Activated CD4-positive, alpha-beta T cell treated with anti-CD3 and anti-CD28 coated beads for 24 hours (primary cell): Measurements from ENCODE around the gene TNIP1.
A peak's percentile ranks its signal among the peaks of the same experiment; 100 is the strongest.

Source experiments
- DNase-seq, 2 donors: peaks; one replicate each; pipeline ENCODE4 v3.0.0-alpha.2; 2020; ENCODE audit warnings: low read depth in 2 of 2

Gene TNIP1

DNA sequence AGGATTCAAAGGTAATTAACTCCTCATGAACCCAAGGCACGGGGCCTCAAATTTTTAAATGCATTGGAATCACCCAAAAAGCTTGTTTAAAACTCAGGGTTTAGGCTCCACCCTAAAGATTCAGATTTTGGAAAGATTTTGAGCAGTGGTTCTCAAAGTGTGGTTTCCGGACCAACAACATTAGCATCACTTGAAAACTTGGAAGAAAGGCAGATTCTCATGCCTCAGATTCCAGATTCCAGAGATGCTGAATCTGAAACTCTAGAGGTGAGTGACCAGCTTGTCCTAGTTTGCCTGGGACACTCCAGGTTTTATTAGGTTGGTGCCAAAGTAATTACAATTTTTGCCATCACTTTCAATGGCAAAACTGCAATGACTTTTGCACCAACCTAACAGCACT lies 24.7 kb upstream of the TNIP1 start:
- no peak for DNase-seq

DNA sequence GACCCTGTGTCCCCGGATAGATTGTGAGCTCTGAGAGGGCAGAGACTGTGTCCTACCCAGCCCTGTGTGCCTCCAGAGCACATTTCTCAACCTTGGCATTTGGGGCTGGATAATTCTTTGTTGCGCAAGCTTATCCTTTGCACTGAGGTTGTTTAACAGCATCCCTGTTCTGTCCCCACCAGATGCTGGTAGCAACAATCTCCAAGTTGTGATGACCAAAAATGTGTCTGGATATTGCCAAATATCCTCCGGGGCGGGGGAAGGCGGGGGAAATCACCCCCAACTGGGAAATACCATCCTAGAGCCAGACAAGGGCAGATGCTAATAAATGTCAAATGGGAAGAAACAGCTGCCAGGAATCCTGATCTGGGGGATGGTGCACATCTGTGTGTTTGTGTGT lies 24.0 kb upstream of the TNIP1 start:
- DNase-seq: no peak

DNA sequence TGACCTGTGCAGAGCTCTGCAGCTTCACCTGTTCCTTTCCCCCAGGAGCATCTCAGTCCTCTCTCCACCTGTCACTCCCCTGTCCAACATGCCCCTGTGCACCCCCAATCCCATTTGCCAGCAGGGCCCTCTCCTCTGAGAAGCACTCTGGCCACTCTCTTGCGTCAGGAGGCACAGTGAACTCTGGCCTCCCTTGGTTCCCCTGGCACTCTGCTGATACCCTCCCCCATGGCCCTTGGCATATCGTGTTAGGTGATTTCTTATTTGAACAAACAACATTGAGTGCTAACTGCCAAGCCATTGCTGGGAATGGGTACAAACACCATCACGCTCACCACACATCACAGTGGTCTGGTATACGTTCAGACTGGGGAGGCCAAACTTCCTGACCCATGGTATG lies 20.9 kb upstream of the TNIP1 start:
- no peak for DNase-seq

DNA sequence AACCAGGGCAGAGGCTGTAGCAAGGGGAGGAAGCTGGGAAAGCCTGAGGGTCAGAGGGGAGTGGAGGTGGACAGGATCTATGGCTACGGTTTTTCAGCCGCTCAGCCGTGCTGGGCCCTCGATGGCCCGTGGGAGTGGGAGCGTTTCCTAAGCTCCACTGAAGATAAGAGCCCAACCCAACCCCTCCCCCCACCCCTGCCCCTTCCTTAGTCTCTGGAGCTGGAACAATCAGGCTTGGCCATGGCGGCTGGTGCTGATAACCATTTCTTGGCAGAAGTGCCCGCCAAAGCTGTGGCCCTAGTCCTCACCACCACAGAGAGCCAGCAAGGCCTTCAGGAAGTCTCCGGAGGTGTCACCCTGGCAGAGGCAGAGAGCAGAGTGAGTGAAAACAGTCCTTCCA lies 20.3 kb upstream of the TNIP1 start:
- DNase-seq: no peak

DNA sequence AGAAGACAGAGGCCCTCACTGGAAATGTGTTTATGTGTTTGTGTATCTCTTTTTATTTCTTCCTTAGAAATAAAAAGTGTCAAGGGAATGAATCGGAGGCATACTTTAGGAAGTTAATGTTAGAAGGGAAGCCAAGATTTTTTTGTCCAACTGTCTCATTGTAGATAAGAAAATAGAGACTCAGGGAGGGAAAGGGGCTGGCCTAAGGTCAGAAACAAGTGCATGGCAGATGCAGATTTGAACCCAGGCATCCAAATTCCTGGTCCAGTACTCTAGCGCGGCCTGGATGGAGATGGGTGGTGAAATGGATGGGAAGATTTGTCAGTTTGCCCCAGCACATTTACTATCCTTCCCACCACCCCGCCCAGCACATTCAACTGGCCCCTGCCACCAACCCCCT lies 19.8 kb upstream of the TNIP1 start:
- no peak for DNase-seq

DNA sequence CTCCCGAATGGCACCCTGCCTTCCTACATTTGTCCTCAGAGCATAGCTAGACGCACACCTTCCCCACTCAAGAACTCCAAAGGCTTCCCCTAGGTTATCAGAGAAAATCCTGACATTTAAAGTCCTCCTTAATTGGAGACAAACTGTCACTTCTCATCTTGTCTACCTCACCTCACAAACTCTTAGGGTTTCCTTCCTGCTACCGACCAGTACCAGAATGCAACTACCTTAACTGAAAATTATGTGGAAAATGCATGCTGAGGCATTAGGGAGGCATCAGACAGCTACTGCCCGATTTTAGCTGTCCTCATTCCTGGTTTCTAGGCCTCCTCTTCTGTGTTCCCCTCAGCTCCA lies 17.9 kb upstream of the TNIP1 start:
- DNase-seq: no peak

DNA sequence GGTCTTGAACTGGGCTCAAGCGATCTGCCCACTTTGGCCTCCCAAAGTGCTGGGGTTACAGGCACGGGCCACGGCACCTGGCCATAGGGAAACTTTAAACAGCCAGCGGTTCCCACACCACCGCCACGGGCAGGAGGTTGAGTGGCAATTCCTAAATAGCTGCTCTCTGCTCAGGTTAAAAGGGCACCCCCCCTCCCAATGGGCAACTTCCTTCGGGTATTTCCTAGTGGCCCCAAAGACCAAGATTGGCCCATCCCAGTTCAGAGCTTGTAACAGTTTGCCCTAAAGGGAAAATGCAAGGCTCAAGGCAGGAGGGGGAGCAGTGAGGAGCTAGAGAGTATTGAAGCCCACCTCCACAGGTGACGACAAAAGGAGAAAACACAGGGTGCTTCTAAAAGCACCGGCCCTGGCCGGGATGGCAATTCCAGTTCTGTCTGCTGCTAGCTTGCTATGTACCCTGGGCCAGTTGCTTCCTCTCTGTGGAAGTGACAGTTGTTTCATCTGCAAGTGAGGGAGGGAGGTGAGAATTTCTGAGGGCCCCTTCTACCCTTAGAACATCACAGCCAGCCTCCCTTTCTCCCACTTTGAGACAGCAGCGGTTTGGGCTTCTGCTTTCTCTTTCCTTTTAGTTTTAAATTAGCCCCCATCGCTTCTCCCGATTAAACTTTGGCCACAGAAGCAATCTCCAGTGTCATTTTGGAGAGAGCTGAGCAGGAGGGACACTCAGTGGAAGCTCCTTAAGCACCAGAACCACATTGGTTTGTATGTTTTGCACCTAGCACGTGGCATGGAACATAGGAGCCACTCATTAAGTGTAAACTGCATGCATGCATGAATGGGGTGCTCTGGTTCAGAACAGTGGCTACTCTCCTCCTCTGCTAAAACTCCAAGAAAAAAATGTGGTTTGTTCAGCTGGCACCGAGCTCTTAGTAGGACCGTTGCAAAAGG lies 17.3 kb upstream of the TNIP1 start:
- DNase-seq: peak in 1 of 2 donors; percentile 35

DNA sequence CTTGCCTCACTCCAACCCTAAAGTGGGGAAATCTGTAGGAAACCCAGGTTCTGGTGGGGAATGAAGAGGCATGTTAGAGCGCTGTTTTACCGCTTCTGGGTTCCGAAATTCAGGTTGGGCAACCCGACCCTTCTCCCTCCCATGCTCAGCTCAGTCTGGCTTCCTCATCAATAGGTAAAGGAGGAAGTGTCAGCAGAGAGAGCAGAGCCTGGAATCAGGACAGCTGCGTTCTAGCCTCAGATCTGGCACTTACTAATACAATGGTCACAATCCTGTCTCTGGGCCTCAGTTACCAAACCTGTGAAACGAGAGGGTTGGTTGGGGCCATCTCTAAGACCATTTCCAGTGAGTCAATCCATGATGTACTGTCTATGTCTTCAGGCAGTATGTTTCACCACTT lies 16.2 kb upstream of the TNIP1 start:
- DNase-seq: no peak

DNA sequence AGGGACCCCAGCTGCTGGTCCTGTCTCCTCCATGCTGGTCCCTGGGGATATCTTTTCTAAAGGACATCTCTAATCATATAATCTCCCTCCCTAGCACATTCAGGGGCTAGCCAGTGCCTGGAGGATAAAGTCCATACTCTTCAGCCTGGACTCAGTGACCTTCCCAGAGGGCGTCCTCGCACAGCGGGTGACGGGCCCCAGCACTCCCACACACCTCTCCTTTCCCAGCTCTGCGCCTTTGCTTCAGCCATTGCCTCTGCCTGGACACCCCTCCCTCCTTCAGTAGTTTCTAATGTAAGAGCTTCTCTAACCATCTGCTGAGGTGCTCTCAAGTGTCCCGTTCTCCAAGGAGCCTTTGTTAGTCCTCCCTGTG lies 15.2 kb upstream of the TNIP1 start:
- DNase-seq: no peak

DNA sequence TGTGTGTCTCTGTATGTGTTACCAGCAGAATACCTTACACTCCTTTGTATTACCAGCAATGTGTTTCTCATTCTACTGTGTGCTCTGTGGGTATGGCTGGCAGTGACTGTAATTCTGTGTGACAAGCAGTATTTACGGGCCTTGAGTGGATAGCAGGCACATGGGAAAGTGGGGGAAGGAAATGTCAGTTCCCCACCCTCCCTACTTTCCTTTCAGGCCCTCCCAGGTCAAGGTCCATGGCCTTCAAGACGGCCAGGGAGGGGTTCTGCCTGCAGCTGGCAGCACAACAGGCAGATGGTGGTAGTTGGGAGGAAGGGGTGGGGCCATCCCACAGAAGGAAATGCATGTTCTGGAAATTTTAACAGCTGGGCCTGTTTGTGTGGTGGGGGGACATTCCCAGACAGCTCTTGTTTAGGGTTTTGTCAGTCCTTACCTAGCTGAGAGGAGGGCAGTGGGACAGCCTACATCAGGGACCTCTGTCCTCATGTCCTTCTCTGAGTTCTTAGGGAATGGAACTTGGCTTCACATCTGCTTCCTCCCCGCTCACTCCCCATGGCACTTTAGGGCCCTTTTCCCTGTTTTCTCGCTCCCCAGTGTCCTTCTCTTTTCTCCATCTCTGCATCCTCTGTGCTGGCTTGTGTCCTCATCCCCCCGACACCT lies 14.6 kb upstream of the TNIP1 start:
- DNase-seq: no peak

DNA sequence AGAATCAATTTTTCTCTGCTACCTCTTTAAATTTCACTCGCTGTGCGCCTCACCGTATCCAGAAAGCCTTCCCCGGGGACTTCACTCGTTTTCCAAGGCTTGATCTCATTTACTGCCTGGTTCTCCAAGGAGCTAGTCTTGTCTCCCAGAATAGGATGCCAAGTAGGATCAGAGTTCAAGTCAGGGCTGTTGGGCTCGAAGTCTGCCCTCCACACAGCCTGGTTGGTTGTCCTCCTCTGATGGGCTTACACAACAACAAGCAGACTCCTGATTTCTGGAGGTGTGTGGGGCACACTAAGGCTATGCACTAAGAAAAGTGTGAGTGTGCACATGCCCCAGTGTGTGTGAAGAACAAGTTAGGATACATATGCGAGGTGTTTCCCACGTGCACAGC lies 14.0 kb upstream of the TNIP1 start:
- no peak for DNase-seq

DNA sequence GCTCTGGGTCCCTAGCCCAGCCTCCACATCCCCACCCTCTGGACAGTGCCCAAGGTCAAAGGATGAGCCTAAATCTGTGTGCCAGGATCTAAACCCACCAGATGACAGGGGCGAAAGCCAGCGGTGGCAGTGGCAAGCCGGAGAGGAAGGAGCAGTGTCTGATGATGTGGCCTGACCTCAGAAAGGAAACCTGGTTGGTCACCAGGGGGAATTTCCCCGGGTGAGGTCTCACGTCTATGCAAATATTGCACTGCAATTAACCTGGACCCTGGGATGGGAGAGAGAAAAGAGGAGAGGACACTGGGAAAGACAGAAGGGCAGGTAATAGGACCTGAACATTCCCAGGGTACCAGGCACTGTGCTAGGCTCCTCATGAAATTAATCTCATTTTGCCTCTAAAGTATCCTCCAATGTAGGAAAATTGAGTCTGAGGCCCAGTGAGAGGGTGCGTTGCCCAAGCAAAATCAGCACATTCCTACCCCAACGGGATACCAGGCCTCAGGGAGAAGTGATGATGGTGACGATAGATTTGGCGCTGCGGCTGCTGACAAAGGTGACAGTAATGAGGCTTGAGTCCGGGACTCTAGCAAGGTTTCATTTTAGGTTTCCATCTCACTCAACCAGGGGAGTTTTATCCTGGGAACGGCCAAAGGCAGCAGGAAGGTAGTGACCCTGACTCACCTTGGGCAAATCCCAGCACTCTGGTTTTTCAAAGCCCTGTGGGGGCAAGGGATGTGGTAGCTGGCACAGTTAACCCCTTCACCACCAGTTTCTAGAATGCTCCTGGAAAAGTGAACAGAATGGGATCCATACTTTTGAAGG lies 13.4 kb upstream of the TNIP1 start:
- DNase-seq: peak; percentile 24 to 51

DNA sequence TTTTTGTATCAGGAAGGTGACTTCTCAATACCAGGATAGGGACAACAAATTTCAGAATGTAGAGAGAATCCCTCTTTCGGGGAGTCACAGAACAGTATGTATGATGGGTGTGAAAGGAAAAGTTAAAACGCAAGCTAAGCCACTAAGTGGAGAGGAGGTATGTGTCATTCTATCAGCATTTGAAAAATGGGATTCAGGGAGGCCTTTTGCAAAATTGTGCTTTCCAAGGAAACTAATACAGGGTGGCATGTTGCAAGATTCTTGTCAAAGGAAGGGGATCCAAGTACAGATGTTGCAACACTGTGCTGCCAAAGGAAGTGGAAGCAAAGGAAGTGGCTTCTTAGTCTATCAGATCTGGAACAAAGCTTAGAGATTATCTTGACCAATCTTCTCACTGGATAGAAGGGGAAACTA lies 12.6 kb upstream of the TNIP1 start:
- DNase-seq: no peak

DNA sequence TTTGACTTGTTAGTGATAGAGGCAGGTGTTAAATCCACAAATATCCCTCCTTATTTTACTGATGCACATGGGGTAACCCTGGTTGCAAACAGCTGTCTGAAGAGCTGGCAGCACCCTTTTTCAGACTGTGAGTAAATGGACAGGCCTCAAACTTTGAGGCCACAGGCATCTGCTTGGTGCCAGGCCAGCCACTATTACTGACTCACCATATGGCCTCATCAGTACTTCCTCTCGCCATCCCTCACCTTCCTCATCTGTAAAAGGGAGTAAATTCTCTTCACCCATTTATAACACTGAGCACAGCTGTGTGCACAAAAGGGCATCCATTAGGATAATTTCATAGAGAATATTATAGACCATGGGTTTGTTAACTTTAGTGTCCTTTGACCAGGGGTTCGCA lies 11.9 kb upstream of the TNIP1 start:
- no peak for DNase-seq

DNA sequence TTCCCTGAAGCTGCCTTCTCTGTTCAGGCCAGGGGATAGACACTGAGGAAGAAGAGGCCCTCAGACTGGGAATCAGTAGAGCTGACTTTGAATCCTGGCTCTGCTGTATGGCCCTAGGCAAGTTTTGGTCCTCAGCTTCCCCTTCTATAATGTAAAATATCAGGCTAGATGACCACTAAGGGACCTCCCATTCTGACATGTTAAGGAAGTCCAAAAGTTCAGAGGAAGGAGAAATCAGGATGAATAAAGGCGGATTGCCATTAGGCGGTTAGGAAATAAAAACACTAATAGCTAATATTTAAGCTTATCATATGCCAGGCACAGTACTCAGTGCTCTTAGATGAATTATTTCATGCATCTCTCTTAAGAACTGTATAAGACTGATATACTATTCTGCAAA lies 8.9 kb upstream of the TNIP1 start:
- no peak for DNase-seq

DNA sequence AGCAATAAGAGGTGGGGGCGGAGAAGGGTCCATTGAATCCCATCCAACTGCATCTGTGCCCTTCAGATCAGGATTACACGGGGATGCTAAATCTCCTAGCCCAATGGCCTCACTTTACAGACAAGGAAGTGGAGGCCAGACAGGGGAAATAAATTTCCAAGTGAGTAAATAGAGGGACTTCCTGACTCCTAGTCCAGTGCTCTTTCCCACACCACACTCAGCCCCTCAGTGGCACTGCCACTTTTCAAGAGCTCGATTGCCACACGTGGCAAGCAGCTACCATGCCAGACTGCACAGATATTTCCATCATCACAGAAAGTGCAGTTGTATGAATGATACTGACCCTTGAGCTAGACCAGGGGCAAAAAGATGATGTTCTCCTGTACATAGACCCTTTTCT lies 8.2 kb upstream of the TNIP1 start:
- DNase-seq: no peak

DNA sequence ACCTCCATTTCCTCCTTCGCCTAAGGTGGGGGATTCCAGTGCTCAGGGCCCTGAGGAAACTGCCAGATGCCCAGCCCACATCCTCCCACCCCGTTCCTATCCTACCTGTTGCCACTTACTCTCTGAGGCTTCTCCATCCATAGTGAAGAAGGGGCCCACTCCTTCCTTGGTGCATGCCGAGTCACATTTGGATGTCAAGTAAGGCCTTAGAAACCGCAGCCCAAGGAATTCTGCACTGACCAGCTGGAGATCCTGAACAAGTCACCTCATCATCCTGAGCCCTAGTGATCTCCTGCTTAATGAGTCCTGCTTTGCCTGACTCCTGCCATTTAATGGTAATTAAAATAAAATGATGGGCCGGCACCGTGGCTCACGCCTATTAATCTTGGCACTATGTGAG lies 6.7 kb upstream of the TNIP1 start:
- no peak for DNase-seq

DNA sequence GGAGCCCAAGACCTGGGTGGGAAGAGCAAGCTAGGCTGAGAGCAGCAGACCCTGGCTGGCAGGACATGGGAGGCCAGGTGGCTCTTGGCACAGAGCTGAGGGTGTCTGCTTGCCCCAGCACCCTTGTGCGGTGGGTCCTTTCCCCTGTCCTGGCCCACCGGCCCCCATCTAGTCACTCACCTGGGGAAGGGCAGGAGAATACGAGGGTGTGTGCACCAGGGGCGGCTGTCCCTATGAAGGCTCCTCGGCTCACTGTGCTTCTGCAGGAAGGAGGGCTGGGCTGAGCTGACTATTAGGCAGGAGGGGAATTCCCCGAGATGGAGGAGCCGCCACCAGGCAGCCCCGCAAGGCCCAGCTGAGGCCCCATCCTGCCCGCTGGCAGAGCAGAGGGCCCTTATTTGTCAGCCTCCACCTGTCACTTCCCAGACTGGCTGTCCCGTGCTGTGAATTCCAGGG lies 6.1 kb upstream of the TNIP1 start:
- DNase-seq: peak; percentile 49 to 59

DNA sequence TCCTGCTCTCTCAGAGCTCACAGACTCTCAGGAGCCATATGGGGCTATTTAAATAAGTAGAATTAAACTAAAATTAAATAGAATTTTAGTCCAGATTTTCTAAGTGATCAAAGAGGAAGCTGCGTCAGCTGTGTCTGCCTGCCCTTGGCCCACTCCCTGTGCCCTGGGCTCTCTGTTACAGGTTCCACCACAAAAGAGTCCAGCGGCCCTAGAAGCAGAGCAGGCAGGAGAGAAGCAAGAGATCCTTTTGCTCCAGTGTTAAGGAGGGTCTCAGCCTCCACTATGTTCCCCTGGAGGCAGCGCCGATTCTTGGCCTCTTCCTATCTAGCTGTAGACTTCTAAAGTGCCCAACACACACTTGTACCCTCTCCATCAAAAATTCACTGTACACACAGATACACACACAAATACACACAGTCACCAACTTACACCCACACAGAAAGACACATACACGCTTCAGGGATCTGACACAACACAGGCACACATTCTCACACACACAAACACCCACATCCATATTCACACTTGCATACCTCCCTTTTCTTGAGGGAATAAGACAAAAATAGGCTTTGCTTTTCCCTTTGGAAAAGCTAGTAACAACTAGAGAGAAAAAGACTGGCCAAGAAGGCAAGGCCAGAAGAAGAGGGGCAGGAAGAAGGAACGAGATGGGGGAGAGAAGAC lies 5.5 kb upstream of the TNIP1 start:
- DNase-seq: no peak

DNA sequence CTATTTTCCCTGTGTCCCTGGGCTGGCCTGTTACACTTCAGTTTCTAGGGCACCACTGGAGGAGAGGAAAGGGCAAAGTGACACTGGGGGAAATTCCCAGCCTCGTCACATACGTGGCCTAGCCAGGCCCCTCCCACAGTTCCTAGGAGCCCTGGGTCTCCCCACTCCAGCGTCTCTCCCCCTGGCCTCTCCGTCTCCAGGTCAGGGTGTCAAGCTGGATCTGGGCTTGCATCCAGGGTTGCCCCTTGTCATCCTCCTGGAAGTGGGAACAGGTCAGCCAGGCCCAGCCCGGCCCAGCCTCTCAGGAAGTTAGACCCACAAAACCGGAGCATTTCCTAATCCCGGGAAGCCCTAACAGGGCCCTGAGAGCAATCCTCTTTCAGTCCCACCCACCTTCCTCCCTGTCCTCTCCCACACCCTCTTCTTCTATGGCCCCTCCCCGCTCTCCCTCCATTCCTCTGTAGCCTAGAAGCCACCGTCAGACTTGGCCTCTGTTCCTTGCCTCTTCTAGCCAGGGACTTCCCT lies 4.7 kb upstream of the TNIP1 start:
- DNase-seq: no peak

DNA sequence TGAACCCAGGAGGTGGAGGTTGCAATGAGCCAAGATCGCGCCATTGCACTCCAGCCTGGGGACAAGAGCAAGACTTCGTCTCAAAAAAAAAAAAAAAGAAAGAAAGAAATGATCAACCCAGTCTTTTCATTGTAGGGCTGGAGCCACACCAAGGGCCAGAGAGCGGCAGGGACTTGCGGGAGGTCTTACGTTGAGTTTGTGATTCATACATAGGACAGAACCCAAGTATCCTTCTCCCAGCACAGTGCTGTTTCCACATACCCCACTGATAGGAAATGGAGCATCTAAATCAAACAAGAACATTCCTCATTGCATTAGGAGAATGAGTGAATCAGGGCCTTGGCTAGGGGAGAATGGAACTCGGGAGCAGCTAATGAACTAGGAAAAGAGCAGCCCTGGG lies 3.5 kb upstream of the TNIP1 start:
- DNase-seq: no peak
